ENCODE data around the gene SUPT7L. TPM values are rescaled to one million over a fixed set of nuclear protein-coding genes. Genes with fewer than 3 reads are reported as not detected.
A peak's percentile ranks its signal among the peaks of the same experiment; 100 is the strongest.
"Not testable (repeated sequence)": the region's sequence is repeated elsewhere in the genome, so short reads cannot be mapped to it uniquely, and the experiment has no call there.

The SUPT7L gene
- total RNA-seq, 2 donors from 2014 or later: 32.9 to 41.9 TPM

- peaks cover 21 to 25% of the 10 kb centered on the region in 2 donors for H3K4me1 Mint-ChIP-seq (ENCODE audit: low read depth in 2 of 2)
- H3K9me3 Mint-ChIP-seq: no peaks in the 10 kb centered on the region
- peak overlapping the region; percentile 73 to 78 for H3K27ac Mint-ChIP-seq
- no peak overlapping the region for H3K4me3 Mint-ChIP-seq
- H3K36me3 Mint-ChIP-seq: no peaks in the 10 kb centered on the region
- peak; percentile 84 for DNase-seq (ENCODE audit: low spot score)
- ATAC-seq: peak; percentile 77 to 83
- H3K27me3 Mint-ChIP-seq: no peaks in the 10 kb centered on the region
Observed at GRCh38 chr2:27703638-27704341, 40.4 kb upstream of the SUPT7L start.

- H3K4me3 Mint-ChIP-seq: no peak overlapping the region
- peak overlapping the region; percentile 73 to 78 for H3K27ac Mint-ChIP-seq
- no peaks in the 10 kb centered on the region for H3K27me3 Mint-ChIP-seq
- H3K9me3 Mint-ChIP-seq: no peaks in the 10 kb centered on the region
- peaks cover 21 to 32% of the 10 kb centered on the region in 2 donors for H3K4me1 Mint-ChIP-seq (ENCODE audit: low read depth in 2 of 2)
- H3K36me3 Mint-ChIP-seq: peaks cover 13% of the 10 kb centered on the region
- ATAC-seq: no peak
- DNase-seq (ENCODE audit: low spot score): no peak
Observed at GRCh38 chr2:27702302-27702701, 38.9 kb upstream of the SUPT7L start.

- Mint-ChIP-seq H3K27ac (no peak overlapping the region), H3K4me3 (no peak overlapping the region), H3K27me3 (no peaks in the 10 kb centered on the region), H3K4me1 (ENCODE audit: low read depth in 2 of 2) (peaks cover 21 to 33% of the 10 kb centered on the region in 2 donors), H3K36me3 (peaks cover 13% of the 10 kb centered on the region), H3K9me3 (no peaks in the 10 kb centered on the region)
- DNase-seq (ENCODE audit: low spot score) (no peak), ATAC-seq (no peak)
Observed at GRCh38 chr2:27701676-27702075, 38.3 kb upstream of the SUPT7L start.

GRCh38 chr2:27697660-27698059, 34.2 kb upstream of the SUPT7L start:
- Mint-ChIP-seq H3K4me1 (ENCODE audit: low read depth in 2 of 2) (peaks cover 0 to 8% of the 10 kb centered on the region in 2 donors), H3K36me3 (peaks cover 22% of the 10 kb centered on the region), H3K27me3 (no peaks in the 10 kb centered on the region), H3K27ac (peak overlapping the region in 1 of 2 donors; percentile 45), H3K9me3 (no peaks in the 10 kb centered on the region), H3K4me3 (peak overlapping the region; percentile 46)
- ATAC-seq (no peak), DNase-seq (ENCODE audit: low spot score) (no peak)

- DNase-seq (ENCODE audit: low spot score) (no peak), ATAC-seq (no peak)
- H3K36me3 Mint-ChIP-seq: peaks cover 5% of the 10 kb centered on the region
- no peak overlapping the region for H3K27ac Mint-ChIP-seq
- H3K4me3 Mint-ChIP-seq: no peak overlapping the region
- H3K27me3 Mint-ChIP-seq: no peaks in the 10 kb centered on the region
- peaks cover 6 to 9% of the 10 kb centered on the region in 2 donors for H3K4me1 Mint-ChIP-seq (ENCODE audit: low read depth in 2 of 2)
- H3K9me3 Mint-ChIP-seq: no peaks in the 10 kb centered on the region
Observed at GRCh38 chr2:27690052-27690451, 26.6 kb upstream of the SUPT7L start.

- DNase-seq (ENCODE audit: low spot score): no peak
- H3K27me3 Mint-ChIP-seq: no peaks in the 10 kb centered on the region
- H3K27ac Mint-ChIP-seq: no peak overlapping the region
- peaks cover 5% of the 10 kb centered on the region for H3K36me3 Mint-ChIP-seq
- H3K4me3 Mint-ChIP-seq: no peak overlapping the region
- ATAC-seq: no peak
- no peaks in the 10 kb centered on the region for H3K9me3 Mint-ChIP-seq
- H3K4me1 Mint-ChIP-seq (ENCODE audit: low read depth in 2 of 2): peaks cover 12 to 15% of the 10 kb centered on the region in 2 donors
Observed at GRCh38 chr2:27689424-27689823, 26.0 kb upstream of the SUPT7L start.

GRCh38 chr2:27687232-27687631, 23.8 kb upstream of the SUPT7L start:
- Mint-ChIP-seq H3K4me1 (ENCODE audit: low read depth in 2 of 2) (peaks cover 25 to 27% of the 10 kb centered on the region in 2 donors), H3K36me3 (peaks cover 11% of the 10 kb centered on the region), H3K4me3 (no peak overlapping the region), H3K9me3 (no peaks in the 10 kb centered on the region), H3K27ac (no peak overlapping the region), H3K27me3 (no peaks in the 10 kb centered on the region)
- no peak for DNase-seq (ENCODE audit: low spot score)
- ATAC-seq: no peak

GRCh38 chr2:27685577-27685976, 22.2 kb upstream of the SUPT7L start:
- H3K4me1 Mint-ChIP-seq (ENCODE audit: low read depth in 2 of 2): peaks cover 36 to 40% of the 10 kb centered on the region in 2 donors
- ATAC-seq (no peak), DNase-seq (ENCODE audit: low spot score) (no peak)
- peaks cover 11% of the 10 kb centered on the region for H3K36me3 Mint-ChIP-seq
- H3K27ac Mint-ChIP-seq: peak overlapping the region; percentile 92 to 94
- peak overlapping the region; percentile 79 for H3K4me3 Mint-ChIP-seq
- H3K9me3 Mint-ChIP-seq: no peaks in the 10 kb centered on the region
- no peaks in the 10 kb centered on the region for H3K27me3 Mint-ChIP-seq

GRCh38 chr2:27685006-27685405, 21.6 kb upstream of the SUPT7L start:
- DNase-seq (ENCODE audit: low spot score); H3K27me3 Mint-ChIP-seq; H3K9me3 Mint-ChIP-seq: not testable (repeated sequence)
- Mint-ChIP-seq H3K27ac (peak overlapping the region; percentile 92 to 94), H3K36me3 (peaks cover 11% of the 10 kb centered on the region), H3K4me1 (ENCODE audit: low read depth in 2 of 2) (peaks cover 36 to 40% of the 10 kb centered on the region in 2 donors), H3K4me3 (peak overlapping the region; percentile 79)
- peak; percentile 66 to 69 for ATAC-seq

GRCh38 chr2:27683390-27684071, 20.1 kb upstream of the SUPT7L start:
- H3K4me3 Mint-ChIP-seq: peak overlapping the region; percentile 67
- peak; percentile 73 to 81 for ATAC-seq

GRCh38 chr2:27682334-27682771, 18.9 kb upstream of the SUPT7L start:
- H3K9me3 Mint-ChIP-seq; DNase-seq (ENCODE audit: low spot score); H3K27me3 Mint-ChIP-seq: not testable (repeated sequence)
- peak overlapping the region; percentile 67 for H3K4me3 Mint-ChIP-seq
- H3K27ac Mint-ChIP-seq: peak overlapping the region; percentile 92 to 94
- peaks cover 36 to 40% of the 10 kb centered on the region in 2 donors for H3K4me1 Mint-ChIP-seq (ENCODE audit: low read depth in 2 of 2)
- ATAC-seq: peak; percentile 78 to 80
- peaks cover 17% of the 10 kb centered on the region for H3K36me3 Mint-ChIP-seq

More at GRCh38 chr2:27683390-27684071, 20.1 kb upstream of the SUPT7L start:
- Mint-ChIP-seq H3K27me3 (no peaks in the 10 kb centered on the region), H3K27ac (peak overlapping the region; percentile 92 to 94), H3K9me3 (no peaks in the 10 kb centered on the region), H3K36me3 (peaks cover 11% of the 10 kb centered on the region), H3K4me1 (ENCODE audit: low read depth in 2 of 2) (peaks cover 36 to 40% of the 10 kb centered on the region in 2 donors)
- DNase-seq (ENCODE audit: low spot score): peak; percentile 88

GRCh38 chr2:27681841-27682240, 18.4 kb upstream of the SUPT7L start:
- Mint-ChIP-seq H3K36me3 (peaks cover 18% of the 10 kb centered on the region), H3K4me3 (peak overlapping the region; percentile 67), H3K27ac (peak overlapping the region; percentile 92 to 94), H3K4me1 (ENCODE audit: low read depth in 2 of 2) (peaks cover 36 to 40% of the 10 kb centered on the region in 2 donors), H3K27me3 (no peaks in the 10 kb centered on the region), H3K9me3 (no peaks in the 10 kb centered on the region)
- ATAC-seq (peak; percentile 68 to 83), DNase-seq (ENCODE audit: low spot score) (no peak)

- Mint-ChIP-seq H3K27me3 (no peaks in the 10 kb centered on the region), H3K36me3 (peaks cover 23% of the 10 kb centered on the region), H3K27ac (peak overlapping the region in 1 of 2 donors; percentile 92), H3K9me3 (no peaks in the 10 kb centered on the region), H3K4me1 (ENCODE audit: low read depth in 2 of 2) (peaks cover 32 to 40% of the 10 kb centered on the region in 2 donors), H3K4me3 (no peak overlapping the region)
- ATAC-seq: no peak
- DNase-seq (ENCODE audit: low spot score): no peak
Observed at GRCh38 chr2:27680571-27680970, 17.2 kb upstream of the SUPT7L start.
